ENCODE measurements around the gene RMND1. TPM values are rescaled to one million over a fixed set of nuclear protein-coding genes. Genes with fewer than 3 reads are reported as not detected.
"Not testable (repeated sequence)": the region's sequence is repeated elsewhere in the genome, so short reads cannot be mapped to it uniquely, and the experiment has no call there.

Gene RMND1
- total RNA-seq, 1 donor: 14.5 TPM

GRCh38 chr6:151452750-151453427, 963 bp upstream of the RMND1 start:
- DNase-seq (ENCODE audit: low read depth in 2 of 3, low spot score in 2 of 3): peak in 1 of 3 donors; percentile 22

DNA sequence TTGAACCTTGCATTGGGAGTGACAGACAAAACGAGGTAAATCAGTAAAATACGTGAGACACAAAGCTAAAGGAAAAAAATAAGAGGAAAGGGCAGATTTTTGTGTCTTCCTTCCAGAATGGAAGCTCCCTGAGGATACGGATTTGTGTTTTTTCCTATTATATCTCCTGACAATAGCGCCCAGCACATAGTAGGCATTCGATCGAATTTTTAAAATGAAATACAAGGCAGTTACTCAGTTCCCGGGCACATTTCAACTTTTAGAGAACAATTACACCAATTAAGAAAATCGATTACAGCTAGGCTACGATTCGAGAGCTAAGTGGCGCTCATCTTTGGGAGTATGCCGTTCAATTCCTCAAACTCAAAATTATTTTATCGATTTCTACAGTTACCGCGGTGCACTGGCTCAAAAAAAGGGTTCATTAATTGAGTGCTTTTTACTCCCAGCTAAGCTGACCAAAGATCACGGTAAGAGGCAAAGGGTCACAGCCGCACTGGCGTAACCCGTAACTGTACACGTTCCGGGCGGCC, 443 bp downstream of the RMND1 start:
- no peak for DNase-seq (ENCODE audit: low read depth in 2 of 3, low spot score in 2 of 3)

DNA sequence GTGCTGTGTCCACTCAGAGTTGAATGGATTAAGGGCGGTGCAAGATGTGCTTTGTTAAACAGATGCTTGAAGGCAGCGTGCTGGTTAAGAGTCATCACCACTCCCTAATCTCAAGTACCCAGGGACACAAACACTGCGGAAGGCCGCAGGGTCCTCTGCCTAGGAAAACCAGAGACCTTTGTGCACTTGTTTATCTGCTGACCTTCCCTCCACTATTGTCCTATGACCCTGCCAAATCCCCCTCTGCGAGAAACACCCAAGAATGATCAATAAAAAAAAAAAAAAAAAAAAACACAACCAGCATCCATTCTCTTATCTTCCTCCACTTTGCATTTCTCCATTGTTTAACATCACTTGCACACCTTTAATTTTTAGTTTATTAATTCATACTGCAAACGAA, 998 bp downstream of the RMND1 start:
- DNase-seq (ENCODE audit: low read depth in 2 of 3, low spot score in 2 of 3): not testable (repeated sequence)

DNA sequence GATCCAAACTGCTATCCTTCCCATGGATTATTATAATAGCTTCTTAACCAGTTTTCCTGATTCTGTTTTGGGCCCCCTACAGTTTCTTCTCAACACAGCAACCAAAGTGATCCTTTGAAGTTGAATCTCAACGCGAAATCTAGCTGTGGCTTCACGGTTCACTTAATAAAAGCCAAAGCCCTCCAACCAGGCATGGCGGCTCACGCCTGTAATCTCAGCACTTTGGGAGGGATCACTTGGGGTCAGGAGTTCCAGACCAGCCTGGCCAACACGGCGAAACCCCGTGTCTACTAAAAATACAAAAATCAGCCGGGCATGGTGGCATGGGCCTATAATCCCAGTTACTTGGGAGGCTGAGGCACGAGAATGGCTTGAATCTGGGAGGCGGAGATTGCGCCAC, 3.3 kb downstream of the RMND1 start:
- no peak for DNase-seq (ENCODE audit: low read depth in 2 of 3, low spot score in 2 of 3)

GRCh38 chr6:151447237-151447636, 4.7 kb downstream of the RMND1 start:
- DNase-seq (ENCODE audit: low read depth in 2 of 3, low spot score in 2 of 3): no peak

DNA sequence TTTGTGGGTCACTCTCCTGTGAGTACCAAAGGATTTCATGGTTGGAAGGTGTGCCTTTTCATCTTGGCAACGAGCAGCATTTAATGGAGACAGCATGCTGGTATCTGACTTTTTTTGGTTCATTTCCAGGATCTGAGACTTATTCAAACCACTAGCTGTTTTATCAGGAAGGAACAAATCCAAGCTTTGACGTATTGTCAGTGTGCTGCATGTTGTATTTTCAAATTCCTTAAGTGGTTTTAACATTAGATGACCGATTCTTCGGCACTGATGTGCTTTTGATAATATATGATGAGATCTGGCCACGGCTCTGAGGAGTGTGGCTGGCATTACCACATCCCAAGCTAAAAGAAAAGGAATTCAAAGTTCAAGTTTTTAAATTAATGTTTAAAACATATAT, 6.4 kb downstream of the RMND1 start:
- DNase-seq (ENCODE audit: low read depth in 2 of 3, low spot score in 2 of 3): no peak

- no peak for DNase-seq (ENCODE audit: low read depth in 2 of 3, low spot score in 2 of 3)
Observed at GRCh38 chr6:151443911-151444621, 7.9 kb downstream of the RMND1 start.

DNA sequence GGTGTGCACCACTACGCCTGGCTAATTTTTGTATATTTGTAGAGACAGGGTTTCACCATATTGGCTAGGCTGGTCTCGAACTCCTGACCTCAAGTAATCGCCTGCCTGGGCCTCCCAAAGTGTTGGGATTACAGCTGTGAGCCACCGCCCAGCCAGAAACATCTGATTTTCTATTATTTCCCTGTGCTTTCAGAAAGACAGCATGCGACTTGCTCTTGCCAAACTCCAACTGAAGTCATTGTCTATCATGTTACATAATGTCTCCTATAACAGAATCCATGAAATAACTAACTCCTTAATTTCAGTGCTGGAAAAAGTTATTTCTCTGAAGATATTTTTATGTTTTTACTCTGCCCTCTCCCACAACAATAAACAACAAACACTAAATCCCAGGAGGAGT, 8.5 kb downstream of the RMND1 start:
- no peak for DNase-seq (ENCODE audit: low read depth in 2 of 3, low spot score in 2 of 3)

- no peak for DNase-seq (ENCODE audit: low read depth in 2 of 3, low spot score in 2 of 3)
Observed at GRCh38 chr6:151442371-151442770, 9.6 kb downstream of the RMND1 start.

GRCh38 chr6:151441390-151442166, 10.3 kb downstream of the RMND1 start:
- DNase-seq (ENCODE audit: low read depth in 2 of 3, low spot score in 2 of 3): no peak

DNA sequence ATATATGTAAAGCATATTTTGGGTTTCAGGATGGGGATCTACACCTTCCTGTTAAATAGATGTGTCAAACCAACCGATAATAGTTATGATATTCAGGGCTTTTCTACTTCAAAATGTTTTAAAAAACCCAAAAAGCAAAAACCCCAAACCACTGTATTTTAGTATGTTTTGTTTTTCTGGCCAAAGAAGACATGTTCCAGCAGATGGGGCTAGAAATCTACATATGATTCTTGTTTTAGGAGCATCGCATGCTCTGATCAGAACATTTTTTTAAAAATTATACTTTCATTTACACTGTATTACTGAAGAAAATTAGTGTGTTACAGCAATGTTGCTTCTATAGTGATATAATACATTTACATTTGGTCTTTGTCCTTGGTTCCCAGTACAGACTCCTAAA, 11.0 kb downstream of the RMND1 start:
- peak in 2 of 3 donors; percentile 44 to 78 for DNase-seq (ENCODE audit: low read depth in 2 of 3, low spot score in 2 of 3)

DNA sequence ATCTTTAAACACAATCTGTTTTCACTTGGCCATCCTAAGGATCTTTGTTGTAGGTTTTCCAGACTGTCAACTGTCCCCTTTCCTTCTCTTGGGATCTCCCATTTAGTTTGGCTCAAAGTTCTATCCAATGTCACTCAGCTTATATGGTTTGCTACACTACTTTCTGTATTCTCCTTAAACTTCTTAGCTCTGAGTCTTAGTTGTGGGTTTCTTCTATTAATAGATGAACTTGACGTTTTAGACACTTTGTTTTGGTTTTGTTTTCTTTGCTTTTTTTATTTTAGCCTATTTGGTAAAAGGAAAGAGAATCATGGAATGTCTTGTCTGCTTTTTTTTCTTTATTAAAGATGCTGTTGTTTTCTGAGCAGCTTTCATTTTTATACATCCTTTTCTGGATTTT, 11.4 kb downstream of the RMND1 start:
- DNase-seq (ENCODE audit: low read depth in 2 of 3, low spot score in 2 of 3): no peak

DNA sequence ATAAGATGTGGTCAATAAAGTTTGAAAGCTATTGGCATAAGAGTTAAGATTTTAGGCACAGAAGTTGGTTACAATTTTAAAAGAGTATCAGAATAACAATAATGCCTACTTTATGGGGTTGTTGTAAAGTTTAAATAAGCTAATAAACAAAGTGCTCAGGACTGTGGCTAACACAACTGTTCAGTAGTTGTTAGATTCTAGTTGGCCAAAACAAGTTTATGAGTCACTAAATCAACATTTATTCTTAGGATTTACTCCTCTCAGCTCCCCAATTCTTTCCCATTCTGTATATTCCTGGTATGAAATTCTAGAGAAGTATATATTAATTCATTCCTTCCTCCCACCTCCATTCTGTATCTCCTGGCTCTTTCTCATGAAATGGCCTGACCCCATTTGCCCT, 14.5 kb downstream of the RMND1 start:
- DNase-seq (ENCODE audit: low read depth in 2 of 3, low spot score in 2 of 3): no peak

DNA sequence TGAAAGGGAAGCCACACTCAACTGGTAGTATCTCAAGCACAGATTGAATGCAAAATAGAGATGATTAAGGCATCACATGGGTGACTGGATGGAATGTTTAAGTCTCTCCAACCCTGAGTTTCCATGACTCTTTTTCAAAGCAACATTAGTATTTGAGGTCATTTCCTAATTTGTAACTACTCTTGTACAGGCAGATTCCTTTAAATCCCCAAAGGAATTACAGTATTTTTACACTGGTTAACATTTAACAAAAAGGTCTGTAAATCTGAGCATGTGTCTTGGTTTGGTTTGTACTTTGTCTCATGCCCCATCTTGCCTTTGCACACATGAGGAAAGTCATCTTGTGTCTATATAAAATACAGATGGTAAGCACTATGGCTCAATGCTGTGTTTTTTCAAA, 15.1 kb downstream of the RMND1 start:
- no peak for DNase-seq (ENCODE audit: low read depth in 2 of 3, low spot score in 2 of 3)

- DNase-seq (ENCODE audit: low read depth in 2 of 3, low spot score in 2 of 3): no peak
Observed at GRCh38 chr6:151436300-151436699, 15.6 kb downstream of the RMND1 start.

- no peak for DNase-seq (ENCODE audit: low read depth in 2 of 3, low spot score in 2 of 3)
Observed at GRCh38 chr6:151434369-151434768, 17.6 kb downstream of the RMND1 start.

DNA sequence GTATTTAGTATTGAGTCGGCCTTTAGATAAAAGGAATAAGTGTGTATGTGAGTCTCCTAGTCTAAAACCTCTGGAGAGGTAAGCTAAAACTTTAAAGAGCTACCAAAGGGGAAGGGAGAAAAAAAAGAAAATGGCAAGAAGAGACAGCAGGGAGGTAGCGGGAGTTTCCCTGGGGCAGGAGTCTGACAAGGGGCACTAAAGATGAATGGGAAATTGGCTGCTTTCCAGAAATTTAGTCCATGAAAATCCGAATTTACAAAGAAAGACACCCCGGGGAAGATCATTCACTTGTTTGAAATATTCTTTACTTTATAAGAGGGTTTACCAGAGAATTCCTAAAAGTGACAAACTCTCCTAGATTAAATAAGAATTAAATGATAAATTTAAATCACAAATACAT, 19.3 kb downstream of the RMND1 start:
- DNase-seq (ENCODE audit: low read depth in 2 of 3, low spot score in 2 of 3): no peak

DNA sequence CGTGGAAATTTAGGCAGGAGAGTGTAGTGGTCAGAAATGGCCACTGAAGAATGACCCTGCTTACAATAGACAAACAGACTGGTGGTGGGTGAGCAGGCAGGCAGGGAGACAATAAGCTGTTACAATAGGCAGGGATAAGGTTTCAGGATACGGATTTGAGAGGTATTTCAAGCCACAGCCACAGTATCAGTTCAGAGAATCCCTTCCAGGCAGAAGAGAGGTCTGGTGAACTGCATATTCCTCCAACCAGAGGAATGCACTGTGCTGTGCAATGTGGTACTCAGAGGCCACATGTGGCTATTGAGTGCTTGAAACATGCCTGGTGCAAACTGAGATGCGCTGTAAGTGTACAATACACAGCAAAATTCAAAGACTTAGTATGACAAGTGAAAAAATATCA, 20.6 kb downstream of the RMND1 start:
- no peak for DNase-seq (ENCODE audit: low read depth in 2 of 3, low spot score in 2 of 3)

DNA sequence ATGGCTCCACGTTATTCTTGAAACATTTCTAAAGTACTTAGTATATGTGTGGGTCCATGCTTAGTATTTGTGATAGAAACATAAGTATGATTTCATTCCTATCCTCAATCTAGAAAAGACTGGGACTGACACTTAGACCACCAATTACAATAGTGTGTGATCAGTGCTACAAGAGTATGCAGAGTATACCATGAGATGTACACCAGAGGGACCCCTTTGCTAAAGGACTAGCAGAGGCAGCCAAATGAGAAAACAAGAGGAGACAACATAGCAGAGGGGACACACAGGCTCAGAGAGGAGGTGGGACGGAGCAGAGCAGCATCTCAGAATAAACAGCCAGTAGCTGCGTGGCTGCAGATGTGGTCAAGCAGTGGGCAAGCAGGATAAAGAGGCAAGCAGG, 21.0 kb downstream of the RMND1 start:
- no peak for DNase-seq (ENCODE audit: low read depth in 2 of 3, low spot score in 2 of 3)

DNA sequence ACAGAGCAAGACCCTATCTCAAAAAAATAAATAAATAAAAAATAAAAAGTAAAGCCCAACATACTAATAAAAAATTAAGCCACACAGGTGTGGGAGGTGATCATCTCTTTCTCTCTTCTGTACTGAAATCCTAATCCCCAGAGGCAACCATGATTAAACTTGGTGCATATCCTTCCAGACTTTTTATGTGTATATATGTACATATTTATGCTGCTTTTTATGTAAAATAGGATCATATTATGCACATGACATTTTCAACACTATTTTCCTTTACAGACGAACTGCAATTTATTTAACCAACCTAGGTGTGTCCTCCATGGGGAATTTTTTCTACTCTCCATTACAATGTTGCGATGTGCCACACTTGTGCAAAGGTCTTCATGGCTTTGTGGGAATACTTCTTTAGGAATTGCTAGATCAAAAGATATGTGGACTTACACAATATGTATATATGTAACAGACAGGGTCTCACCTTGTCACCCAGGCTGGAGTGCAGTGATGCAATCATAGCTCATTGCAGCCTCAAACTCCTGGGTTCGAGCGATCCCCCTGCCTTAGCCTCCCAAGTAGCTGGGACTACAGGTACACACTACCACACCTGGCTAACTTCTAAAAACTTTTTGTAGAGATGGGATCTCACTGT, 23.7 kb downstream of the RMND1 start:
- no peak for DNase-seq (ENCODE audit: low read depth in 2 of 3, low spot score in 2 of 3)

GRCh38 chr6:151425561-151425960, 26.4 kb downstream of the RMND1 start:
- DNase-seq (ENCODE audit: low read depth in 2 of 3, low spot score in 2 of 3): no peak

All from hematopoietic multipotent progenitor cell (in vitro differentiated cells).